ENCODE data around the gene PRG2.
"Not testable (repeated sequence)": the region's sequence is repeated elsewhere in the genome, so short reads cannot be mapped to it uniquely, and the experiment has no call there.

PRG2 gene

DNA sequence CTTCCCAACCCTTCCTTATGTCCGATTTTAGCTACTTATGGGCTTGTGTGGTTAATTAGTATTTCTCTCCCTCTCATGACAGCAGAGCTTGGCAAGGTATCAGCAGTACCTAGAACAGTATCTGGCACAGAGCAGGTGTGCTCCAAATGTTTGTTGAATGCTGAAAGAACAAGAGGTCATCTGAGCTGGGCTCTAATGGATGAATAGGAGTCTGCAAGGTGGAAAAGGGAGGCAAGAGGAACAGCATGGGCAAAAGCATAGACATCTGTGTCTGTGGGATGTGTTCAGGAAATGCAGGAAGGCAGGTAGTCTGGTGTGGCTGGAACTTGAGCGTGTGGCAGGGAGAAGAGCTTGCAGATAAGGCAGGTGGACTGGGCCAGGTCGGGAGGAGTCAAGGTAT lies 28.5 kb downstream of the PRG2 start:
- H3K4me3 ChIP-seq (ENCODE audit: control insufficient read depth, low read depth, low read length): no peak overlapping the region
- no peak for DNase-seq (ENCODE audit: low read depth)
- TF ChIP-seq, protein P1, sequence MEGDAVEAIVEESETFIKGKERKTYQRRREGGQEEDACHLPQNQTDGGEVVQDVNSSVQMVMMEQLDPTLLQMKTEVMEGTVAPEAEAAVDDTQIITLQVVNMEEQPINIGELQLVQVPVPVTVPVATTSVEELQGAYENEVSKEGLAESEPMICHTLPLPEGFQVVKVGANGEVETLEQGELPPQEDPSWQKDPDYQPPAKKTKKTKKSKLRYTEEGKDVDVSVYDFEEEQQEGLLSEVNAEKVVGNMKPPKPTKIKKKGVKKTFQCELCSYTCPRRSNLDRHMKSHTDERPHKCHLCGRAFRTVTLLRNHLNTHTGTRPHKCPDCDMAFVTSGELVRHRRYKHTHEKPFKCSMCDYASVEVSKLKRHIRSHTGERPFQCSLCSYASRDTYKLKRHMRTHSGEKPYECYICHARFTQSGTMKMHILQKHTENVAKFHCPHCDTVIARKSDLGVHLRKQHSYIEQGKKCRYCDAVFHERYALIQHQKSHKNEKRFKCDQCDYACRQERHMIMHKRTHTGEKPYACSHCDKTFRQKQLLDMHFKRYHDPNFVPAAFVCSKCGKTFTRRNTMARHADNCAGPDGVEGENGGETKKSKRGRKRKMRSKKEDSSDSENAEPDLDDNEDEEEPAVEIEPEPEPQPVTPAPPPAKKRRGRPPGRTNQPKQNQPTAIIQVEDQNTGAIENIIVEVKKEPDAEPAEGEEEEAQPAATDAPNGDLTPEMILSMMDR (IDR thresholded peaks at IDR 0.05; ENCODE audit: control insufficient read depth, insufficient read depth, low read depth, low read length, missing control alignments): no peak

DNA sequence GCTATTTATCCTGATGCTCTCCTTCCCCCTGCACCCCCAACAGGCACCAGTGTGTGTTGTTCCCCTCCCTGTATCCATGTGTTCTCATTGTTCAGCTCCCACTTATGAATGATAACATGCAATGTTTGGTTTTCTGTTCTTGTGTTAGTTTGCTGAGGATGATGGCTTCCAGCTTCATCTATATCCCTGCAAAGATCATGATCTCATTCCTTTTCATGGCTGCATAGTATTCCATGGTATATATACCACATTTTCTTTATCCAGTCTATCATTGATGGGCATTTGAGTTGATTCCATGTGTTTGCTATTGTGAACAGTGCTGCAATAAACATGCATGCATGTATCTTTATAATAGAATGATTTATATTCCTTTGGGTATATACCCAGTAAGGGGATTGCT lies 29.0 kb downstream of the PRG2 start:
- not testable (repeated sequence) for DNase-seq (ENCODE audit: low read depth); H3K4me3 ChIP-seq (ENCODE audit: control insufficient read depth, low read depth, low read length)

DNA sequence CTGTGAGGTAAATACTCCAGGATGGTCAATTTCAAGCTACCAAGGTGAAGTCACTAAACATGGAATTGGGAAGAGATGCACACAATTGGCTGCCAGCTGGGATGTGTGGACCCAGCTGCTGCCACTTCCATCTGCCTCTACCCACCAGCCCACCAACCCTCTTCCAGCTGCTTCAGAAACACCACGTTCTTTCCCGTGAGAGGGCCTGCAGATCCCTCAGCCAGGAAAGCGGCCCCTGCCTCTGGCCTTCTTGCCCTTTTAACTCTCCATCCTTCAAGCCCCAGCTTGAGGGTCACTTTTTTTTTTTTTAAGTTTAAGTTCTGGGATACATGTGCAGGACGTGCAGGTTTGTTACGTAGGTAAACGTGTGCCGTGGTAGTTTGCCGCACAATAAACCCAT lies 29.5 kb downstream of the PRG2 start:
- TF ChIP-seq, protein P1 (IDR thresholded peaks at IDR 0.05; ENCODE audit: control insufficient read depth, insufficient read depth, low read depth, low read length, missing control alignments): no peak
- no peak overlapping the region for H3K4me3 ChIP-seq (ENCODE audit: control insufficient read depth, low read depth, low read length)
- DNase-seq (ENCODE audit: low read depth): no peak

DNA sequence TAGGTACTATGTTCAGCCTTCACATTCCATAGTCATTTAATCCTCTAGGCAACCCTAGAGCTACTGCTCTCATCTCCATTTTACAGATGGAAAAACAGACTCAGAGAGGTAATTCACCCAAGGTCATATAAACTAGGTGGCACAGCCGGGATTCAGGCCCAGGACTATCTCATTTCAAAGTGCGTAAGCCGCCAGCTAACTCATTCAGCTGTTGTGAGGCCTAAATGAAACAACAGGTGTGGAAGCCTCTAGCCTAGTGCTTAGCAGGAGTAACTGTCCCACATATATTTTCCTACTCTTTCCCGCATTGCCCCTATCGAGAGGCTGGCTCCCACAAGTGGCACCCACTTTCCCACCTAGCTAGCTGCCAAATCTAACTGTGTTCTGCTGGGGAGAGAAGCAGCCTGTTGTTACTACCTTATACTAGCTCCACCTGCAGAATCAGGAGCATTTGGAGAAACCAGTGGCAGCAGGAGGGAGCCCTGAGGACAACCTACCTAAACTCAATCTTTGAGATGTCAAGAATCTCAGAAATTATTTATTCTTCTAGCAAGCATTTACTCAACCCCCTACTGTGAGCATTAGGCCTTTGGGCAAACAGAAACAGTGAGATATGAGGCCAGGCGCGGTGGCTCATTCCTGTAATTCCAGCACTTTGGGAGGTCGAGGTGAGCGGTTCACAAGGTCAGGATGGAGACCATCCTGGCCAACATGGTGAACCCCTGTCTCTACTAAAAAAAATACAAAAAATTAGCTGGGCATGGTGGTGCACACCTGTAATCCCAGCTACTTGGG lies 30.4 kb downstream of the PRG2 start:
- no peak for DNase-seq (ENCODE audit: low read depth)
- no peak overlapping the region for H3K4me3 ChIP-seq (ENCODE audit: control insufficient read depth, low read depth, low read length)
- TF ChIP-seq, protein P1 (IDR thresholded peaks at IDR 0.05; ENCODE audit: control insufficient read depth, insufficient read depth, low read depth, low read length, missing control alignments): no peak

DNA sequence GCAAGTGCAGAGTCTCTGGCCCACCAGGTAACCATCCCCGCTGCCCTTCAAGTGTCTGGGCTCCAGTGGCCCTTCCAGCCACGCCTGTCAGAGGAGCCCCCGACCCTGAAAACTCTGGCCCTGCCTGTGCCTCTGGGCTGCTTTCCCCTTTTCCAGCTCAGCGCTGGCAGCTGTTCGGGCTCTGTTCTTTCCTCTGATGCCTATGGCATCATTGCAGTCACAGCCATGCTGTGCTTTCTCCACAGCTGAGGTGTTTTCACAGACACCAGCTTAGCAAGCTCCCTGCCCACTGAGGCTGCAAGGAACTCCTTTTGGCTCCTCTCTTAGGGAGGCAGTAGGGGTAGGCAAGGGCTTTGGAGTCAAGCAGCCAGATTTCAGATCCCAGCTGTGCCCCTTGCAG lies 31.1 kb downstream of the PRG2 start:
- DNase-seq (ENCODE audit: low read depth): no peak
- TF ChIP-seq, protein P1 (IDR thresholded peaks at IDR 0.05; ENCODE audit: control insufficient read depth, insufficient read depth, low read depth, low read length, missing control alignments): no peak
- no peak overlapping the region for H3K4me3 ChIP-seq (ENCODE audit: control insufficient read depth, low read depth, low read length)

DNA sequence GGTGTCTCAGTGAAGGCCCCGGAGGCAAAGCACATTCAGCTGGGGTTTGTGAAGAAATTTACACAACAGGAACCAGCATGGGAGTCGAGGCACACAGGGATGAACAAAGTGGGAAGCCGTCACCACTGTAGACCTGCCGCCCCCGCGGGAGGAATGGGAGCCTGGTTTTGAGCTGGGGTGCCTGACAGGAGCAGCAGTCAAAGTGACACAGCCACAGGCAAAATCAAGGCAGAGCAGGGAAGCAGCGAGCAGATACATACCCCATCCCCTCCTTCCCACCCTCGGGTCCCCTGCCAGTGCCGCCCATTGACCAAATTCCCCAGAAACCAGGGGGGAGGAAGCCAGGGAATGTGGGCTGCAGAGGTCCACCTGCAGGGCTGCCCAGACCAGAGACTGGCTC lies 31.5 kb downstream of the PRG2 start:
- TF ChIP-seq, protein P1 (IDR thresholded peaks at IDR 0.05; ENCODE audit: control insufficient read depth, insufficient read depth, low read depth, low read length, missing control alignments): no peak
- DNase-seq (ENCODE audit: low read depth): no peak
- no peak overlapping the region for H3K4me3 ChIP-seq (ENCODE audit: control insufficient read depth, low read depth, low read length)

DNA sequence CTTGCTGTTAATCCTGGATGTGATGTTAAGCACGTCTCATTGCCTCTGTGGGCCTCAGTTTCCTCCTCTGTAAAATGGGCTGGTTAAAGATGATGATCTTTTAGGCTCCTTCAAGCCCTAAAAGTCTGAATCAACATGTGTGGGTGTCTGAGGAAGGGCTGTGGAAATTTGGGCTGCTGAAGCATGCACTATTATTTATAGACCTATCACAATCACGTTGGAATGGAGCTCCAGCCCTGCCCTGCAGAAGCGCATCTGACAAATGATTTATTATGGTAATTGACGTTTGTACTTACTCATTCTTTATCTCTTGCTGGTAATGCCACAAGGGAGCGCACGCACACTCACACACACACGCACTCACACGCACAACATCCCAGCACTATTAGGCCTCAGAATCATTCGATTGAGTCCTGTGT lies 31.9 kb downstream of the PRG2 start:
- DNase-seq (ENCODE audit: low read depth): no peak
- H3K4me3 ChIP-seq (ENCODE audit: control insufficient read depth, low read depth, low read length): no peak overlapping the region
- TF ChIP-seq, protein P1 (IDR thresholded peaks at IDR 0.05; ENCODE audit: control insufficient read depth, insufficient read depth, low read depth, low read length, missing control alignments): no peak
